Measurements from ENCODE around the gene RHOV.

Gene RHOV

DNA sequence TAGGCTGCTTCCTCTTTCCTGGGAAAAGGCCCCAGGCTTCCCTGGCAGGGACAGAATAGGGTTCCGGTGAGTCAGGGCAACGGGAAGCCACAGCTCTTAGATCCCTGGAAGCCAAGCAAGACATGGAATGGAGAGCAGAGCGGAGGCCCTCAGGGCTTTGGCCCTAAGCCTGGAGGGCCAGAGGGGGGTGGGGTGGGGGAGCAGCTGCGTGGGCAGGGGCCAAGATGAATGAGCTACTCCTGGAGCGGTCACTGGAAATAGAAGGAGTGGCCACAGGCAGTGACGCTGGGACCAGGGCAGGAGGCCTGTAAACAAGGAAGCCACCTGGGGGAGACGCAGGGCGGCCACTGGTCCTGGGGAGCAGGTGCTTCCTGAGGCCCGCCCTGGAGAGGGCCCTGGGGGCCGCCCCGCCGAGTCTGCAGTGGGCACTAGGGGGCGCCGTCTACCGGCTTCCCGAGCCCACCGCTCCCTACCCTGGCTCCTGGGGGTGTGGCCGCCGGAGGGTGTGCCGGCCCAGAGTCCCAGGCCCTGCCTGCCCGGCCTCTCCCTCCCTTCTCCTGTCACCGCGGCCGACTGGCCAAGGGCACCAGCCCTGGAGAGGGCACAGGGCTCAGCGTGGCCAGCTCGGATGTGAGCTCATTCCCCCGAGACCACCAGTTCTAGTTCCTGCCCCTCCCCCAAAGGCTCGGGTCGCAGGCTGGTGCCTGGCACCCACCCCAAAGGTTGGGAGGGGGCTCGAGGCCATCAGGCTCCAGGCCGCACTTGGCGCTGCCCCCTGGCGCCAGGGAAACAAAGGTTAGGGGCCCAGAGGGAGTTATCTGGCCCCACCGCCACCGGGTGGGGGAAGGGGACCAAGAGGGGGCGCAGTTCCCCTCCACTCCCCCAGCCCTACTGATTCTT, 32.3 kb upstream of the RHOV start:
- peak overlapping the region; percentile 3 to 93 (median 79) for H3K27ac ChIP-seq
- H3K4me3 ChIP-seq: peak overlapping the region; percentile 21 to 43 (median 35)

GRCh38 chr15:40904552-40905201, 30.6 kb upstream of the RHOV start:
- Histone ChIP-seq H3K27ac (peak overlapping the region in 4 of 21 experiments; percentile 1 to 40 (median 16)), H3K4me3 (no peak overlapping the region)

DNA sequence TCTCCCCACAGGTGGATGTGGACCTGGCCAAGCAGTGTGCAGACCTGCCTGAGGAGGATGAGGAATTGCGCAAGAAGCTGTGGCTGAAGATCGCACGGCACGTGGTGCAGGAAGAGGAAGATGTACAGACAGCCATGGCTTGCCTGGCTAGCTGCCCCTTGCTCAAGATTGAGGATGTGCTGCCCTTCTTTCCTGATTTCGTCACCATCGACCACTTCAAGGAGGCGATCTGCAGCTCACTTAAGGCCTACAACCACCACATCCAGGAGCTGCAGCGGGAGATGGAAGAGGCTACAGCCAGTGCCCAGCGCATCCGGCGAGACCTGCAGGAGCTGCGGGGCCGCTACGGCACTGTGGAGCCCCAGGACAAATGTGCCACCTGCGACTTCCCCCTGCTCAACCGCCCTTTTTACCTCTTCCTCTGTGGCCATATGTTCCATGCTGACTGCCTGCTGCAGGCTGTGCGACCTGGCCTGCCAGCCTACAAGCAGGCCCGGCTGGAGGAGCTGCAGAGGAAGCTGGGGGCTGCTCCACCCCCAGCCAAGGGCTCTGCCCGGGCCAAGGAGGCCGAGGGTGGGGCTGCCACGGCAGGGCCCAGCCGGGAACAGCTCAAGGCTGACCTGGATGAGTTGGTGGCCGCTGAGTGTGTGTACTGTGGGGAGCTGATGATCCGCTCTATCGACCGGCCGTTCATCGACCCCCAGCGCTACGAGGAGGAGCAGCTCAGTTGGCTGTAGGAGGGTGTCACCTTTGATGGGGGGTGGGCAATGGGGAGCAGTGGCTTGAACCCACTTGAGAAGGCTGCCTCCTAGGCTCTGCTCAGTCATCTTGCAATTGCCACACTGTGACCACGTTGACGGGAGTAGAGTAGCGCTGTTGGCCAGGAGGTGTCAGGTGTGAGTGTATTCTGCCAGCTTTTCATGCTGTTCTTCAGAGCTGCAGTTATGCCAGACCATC, 28.8 kb upstream of the RHOV start:
- H3K4me3 ChIP-seq: no peak overlapping the region
- H3K27ac ChIP-seq: peak overlapping the region in 10 of 21 experiments; percentile 9 to 63 (median 30)

DNA sequence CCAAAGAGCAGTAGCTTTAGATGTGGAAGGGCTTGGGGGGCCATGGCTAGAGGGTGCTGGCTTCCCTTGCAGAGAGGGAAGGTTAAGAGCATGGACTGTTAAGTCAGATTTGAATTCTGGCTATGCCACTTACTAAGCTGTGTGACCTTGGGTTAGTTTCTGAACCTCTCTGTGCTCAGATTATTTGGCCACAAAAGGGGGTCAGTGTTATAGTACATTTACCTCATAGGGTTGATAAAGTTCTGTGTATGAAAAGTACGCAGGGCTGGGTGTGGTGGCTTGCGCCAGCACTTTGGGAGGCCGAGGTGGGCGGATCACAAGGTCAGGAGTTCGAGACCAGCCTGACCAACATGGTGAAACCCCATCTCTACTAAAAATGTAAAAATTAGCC, 27.0 kb upstream of the RHOV start:
- no peak overlapping the region for H3K27ac ChIP-seq
- H3K4me3 ChIP-seq: no peak overlapping the region

GRCh38 chr15:40900256-40901052, 26.4 kb upstream of the RHOV start:
- H3K27ac ChIP-seq: no peak overlapping the region
- no peak overlapping the region for H3K4me3 ChIP-seq

- Histone ChIP-seq H3K4me3 (no peak overlapping the region), H3K27ac (no peak overlapping the region)
These were observed 25.6 kb upstream of the RHOV start for GRCh38 chr15:40899536-40900207.

DNA sequence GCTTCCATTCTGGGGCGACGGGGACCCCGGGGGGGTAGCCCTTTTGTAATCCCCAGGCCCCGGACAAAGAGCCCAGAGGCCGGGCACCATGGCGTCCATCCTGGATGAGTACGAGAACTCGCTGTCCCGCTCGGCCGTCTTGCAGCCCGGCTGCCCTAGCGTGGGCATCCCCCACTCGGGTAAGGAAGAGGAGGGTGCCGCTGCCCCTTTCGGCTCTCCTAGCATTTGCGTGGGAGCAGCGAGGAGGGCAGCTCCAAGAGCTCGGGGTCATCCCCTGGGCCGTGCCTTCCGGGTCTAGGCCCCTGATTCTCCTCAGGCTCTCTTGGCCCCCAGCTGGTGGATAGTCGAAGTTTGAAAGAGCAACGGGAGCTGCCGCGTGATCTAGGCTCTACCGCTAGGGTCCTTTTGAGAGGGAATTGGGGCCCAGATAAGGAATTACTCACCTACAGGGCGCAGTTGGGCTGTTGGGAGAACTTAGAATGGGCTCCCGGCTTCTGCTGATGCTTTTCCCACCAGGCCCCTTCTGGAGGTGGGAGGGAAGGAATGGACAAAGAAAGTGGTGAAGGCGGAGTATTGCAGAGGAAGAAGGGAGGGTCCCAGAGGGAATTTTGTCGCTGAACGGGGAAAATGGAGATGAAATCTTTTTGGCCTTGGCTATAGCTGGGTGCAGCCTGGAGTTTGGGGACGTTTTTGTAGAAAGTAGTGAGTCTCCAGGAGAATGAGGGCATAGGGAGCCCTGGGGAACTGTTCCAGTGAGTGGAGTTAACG, 20.8 kb upstream of the RHOV start:
- peak overlapping the region; percentile 49 to 95 (median 85) for H3K27ac ChIP-seq
- H3K4me3 ChIP-seq: peak overlapping the region; percentile 57 to 96 (median 79)

DNA sequence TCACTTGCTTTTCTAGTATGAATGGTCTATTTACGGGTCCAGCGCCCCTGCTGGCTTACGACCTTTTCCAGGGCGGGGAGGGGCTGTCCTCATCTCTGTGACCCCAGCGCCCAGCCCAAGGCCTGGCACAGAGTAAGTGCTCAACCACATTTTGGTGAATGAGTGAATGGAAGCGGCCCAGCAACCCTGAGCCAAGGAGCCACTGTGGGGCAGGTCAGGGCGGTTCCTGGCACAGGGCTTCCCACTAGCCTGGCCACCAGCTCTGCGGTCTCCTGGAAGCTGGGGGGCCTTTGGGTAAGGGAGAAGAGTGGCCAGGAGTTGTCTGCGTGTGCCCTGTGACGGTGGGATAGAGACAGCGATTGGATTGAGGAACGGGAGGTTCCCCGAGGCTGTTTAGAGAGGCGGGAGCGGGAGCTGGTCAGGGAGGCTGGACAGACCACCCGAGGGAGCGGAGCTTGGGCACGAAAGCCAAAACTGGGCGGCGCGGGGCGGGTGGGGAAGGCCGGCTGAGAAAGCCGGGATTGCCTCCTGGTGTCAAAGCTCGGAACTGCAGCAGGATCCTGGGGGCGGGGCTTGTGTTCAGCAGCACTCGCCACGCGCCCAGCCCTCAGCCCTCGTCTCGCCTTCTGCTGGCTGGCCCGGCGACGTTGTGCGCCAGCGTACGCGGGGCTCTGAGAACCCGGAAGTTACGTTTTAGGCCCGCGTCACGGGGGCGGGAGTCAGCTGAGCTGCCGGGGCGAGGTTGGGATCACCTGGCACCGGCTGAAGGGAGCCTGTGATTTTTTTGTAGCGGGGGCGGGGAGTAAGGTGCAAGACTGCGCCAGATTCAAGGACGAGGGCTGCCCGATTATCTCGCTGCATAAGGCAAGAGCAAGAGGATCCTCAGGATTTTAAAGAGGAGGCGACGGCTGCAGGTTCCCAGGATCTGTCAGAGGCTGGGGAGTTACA, 20.0 kb upstream of the RHOV start, which contains the start of gene VPS18:
Gene VPS18 (plus strand): TSS at position 718 of the 948 bp plus-strand sequence. CDS start 319 bp downstream, outside the sequence.
- H3K27ac ChIP-seq: peak within 1 kb of the TSS; percentile 54 to 95 (median 85)

GRCh38 chr15:40893019-40893670, 19.1 kb upstream of the RHOV start:
- peak overlapping the region in 20 of 21 experiments; percentile 55 to 92 (median 86) for H3K27ac ChIP-seq
- H3K4me3 ChIP-seq: peak overlapping the region in 4 of 7 experiments; percentile 57 to 96 (median 79)

More for the DNA sequence above, 20.0 kb upstream of the RHOV start, which contains the start of gene VPS18:
- H3K4me3 ChIP-seq: peak within 1 kb of the TSS; percentile 57 to 96 (median 79)

DNA sequence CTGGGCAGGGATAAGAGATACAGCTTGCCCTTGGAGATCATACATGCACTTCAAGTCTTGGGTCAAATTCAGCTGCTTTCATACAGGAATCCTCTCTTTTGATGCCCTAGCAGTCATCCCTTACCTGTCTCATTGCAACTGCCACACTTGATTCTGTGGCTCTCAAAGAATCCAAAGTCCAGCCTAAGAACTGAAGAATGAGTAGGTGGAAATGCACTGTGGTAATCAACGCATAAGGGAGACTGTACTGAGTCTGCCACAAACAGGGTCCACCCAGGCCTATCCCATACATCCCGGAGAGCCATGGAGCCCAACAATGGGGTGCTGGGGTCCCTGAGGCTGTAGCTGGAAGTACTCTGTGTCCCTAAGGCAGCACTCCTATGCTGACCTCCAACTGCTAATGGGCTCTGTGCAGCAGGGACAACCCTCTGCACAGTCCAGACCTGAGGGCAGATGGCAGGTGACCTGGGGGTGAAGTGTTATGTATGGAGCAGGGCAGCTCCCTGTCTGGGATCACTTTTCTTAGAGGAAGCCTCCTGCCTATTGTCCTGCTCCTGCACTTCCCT, 18.5 kb upstream of the RHOV start:
- no peak overlapping the region for H3K4me3 ChIP-seq
- peak overlapping the region in 8 of 21 experiments; percentile 4 to 92 (median 77) for H3K27ac ChIP-seq

DNA sequence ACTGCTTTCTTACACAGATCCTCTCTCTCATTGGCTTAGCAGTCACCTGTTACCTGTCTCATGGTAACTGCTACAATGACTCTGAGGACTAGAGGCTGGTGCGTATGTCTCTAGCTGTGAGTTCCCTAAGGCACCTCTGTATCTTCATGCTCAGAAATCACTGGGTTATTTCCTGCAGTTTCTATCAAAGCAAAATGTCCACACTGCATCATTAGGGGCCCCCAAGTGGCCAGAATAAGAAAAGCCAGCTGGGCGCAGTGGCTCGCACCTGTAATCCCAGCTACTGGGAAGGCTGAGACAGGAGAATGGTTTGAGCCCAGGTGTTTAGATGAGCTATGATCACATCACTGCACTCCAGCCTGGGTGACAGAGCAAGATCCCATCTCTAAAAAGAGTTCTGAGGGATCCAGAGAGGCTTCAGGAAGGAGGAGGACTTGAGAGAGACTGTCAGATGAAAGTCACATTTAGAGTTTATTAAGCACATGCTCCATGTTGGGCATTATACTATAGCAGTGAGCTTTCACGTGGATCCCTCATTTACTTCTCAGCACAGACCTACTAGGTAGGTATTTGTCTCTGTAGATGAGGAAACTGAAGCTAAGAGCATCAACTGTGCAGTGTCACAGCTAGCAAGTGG, 17.9 kb upstream of the RHOV start:
- Histone ChIP-seq H3K27ac (peak overlapping the region in 3 of 21 experiments; percentile 21 to 84 (median 52)), H3K4me3 (no peak overlapping the region)

- Histone ChIP-seq H3K27ac (no peak overlapping the region), H3K4me3 (no peak overlapping the region)
These were observed 17.1 kb upstream of the RHOV start for GRCh38 chr15:40891138-40891537.

GRCh38 chr15:40889112-40889511, 15.1 kb upstream of the RHOV start:
- no peak overlapping the region for H3K27ac ChIP-seq
- no peak overlapping the region for H3K4me3 ChIP-seq

GRCh38 chr15:40886586-40886985, 12.6 kb upstream of the RHOV start:
- H3K4me3 ChIP-seq: no peak overlapping the region
- no peak overlapping the region for H3K27ac ChIP-seq

DNA sequence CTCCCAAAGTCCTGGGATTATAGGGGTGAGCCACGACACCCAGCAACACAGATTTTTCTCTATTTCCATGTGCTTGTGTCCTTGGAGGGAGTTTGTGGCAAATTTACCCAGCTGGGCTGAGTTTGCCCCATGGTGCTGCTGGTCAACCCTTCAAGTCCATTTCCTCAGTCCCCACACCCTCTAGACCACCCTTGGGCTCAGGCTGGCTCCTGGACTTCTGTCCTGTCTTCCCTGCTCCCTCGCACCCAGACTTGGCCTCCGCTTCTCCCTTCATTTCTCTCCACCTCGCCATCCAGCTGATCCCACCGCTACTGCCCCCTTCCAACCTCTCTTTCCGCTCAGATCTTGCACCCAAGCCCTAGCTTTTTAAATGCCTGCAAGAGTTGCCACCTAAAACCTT, 7.3 kb upstream of the RHOV start:
- H3K27ac ChIP-seq: no peak overlapping the region
- no peak overlapping the region for H3K4me3 ChIP-seq
